Ascending aorta (tissue), 2 donors: ENCODE measurements around the gene LGALS4. TPM values are rescaled to one million over a fixed set of nuclear protein-coding genes. Genes with fewer than 3 reads are reported as not detected.
"Not testable (repeated sequence)": the region's sequence is repeated elsewhere in the genome, so short reads cannot be mapped to it uniquely, and the experiment has no call there.

Source experiments
- DNase-seq, 2 donors: peaks; one replicate each; pipeline ENCODE4 v3.0.0-alpha.2; 2019; ENCODE audit warnings: low spot score in 2 of 2
- H3K27ac ChIP-seq, 2 donors: fragments of 200-600 bp; sonication (generic); one replicate each; pipeline ENCODE4 v1.5.1; 2016 to 2017; ENCODE audit warnings: mild to moderate bottlenecking in 1 of 2
- H3K27me3 ChIP-seq: fragments of 200-600 bp; sonication (generic); one replicate; pipeline ENCODE4 v1.5.1; 2017
- H3K36me3 ChIP-seq, 2 donors: fragments of 200-600 bp; sonication (generic); one replicate each; pipeline ENCODE4 v1.5.1; 2016
- H3K4me1 ChIP-seq, 2 donors: fragments of 200-600 bp; sonication (generic); one replicate each; pipeline ENCODE4 v1.5.1; 2016 to 2017; ENCODE audit warnings: mild to moderate bottlenecking in 1 of 2
- H3K4me3 ChIP-seq, 2 donors: fragments of 200-600 bp; sonication (generic); one replicate each; pipeline ENCODE4 v1.5.1; 2016 to 2017; ENCODE audit warnings: mild to moderate bottlenecking in 1 of 2
- H3K9me3 ChIP-seq, 2 donors: fragments of 200-600 bp; sonication (generic); one replicate each; pipeline ENCODE4 v1.5.1; 2016
- CTCF ChIP-seq, 3 experiments: fragments of 200-600 bp in 2 of 3; fragments of 450-650 bp in 1 of 3; sonication (generic) in 2 of 3; IDR thresholded peaks; one replicate each; pipeline ENCODE4 v1.5.1; 2016 to 2019; ENCODE audit warnings: antibody characterized with exemption in 3 of 3, mild to moderate bottlenecking in 1 of 3, moderate library complexity in 1 of 3
- intact Hi-C: fragments of 100-400 bp; cut with DNase I; formaldehyde crosslinking; loops from one replicate; pipeline ENCODE4 v1.15.1; 2023
- total RNA-seq: library from RNA; depleted of rRNA; stranded (reverse); fragments of >200 nt; gene quantifications from one replicate; pipeline ENCODE4 v1.1.0, GENCODE V29; 2016

Gene LGALS4
- total RNA-seq, 1 donor from 2014 or later = not detected

GRCh38 chr19:38819231-38819920 lies 6.6 kb upstream of the LGALS4 start:
- no peak for TF ChIP-seq CTCF (IDR thresholded peaks at IDR 0.05)
- H3K4me1 ChIP-seq = no peaks in the 10 kb centered on the region
- H3K27ac ChIP-seq = no peak overlapping the region
- no peak for DNase-seq
- H3K9me3 ChIP-seq = no peaks in the 10 kb centered on the region
- H3K4me3 ChIP-seq = no peak overlapping the region
- no peaks in the 10 kb centered on the region for H3K27me3 ChIP-seq
- peaks cover 48 to 66% of the 10 kb centered on the region in 2 donors for H3K36me3 ChIP-seq
- intact Hi-C loops = no loop called here

- Histone ChIP-seq H3K4me1 (no peaks in the 10 kb centered on the region), H3K36me3 (peaks cover 34 to 49% of the 10 kb centered on the region in 2 donors)
Measured at GRCh38 chr19:38817081-38817480, 4.3 kb upstream of the LGALS4 start.

GRCh38 chr19:38816131-38816750 lies 3.5 kb upstream of the LGALS4 start:
- peaks cover 34 to 48% of the 10 kb centered on the region in 2 donors for H3K36me3 ChIP-seq
- H3K4me1 ChIP-seq = no peaks in the 10 kb centered on the region
- H3K4me3 ChIP-seq = no peak overlapping the region
- no peak overlapping the region for H3K27ac ChIP-seq
- TF ChIP-seq CTCF (IDR thresholded peaks at IDR 0.05) = no peak
- H3K9me3 ChIP-seq = no peaks in the 10 kb centered on the region
- intact Hi-C loops = no loop called here
- H3K27me3 ChIP-seq = no peaks in the 10 kb centered on the region
- no peak for DNase-seq

More at GRCh38 chr19:38817081-38817480, 4.3 kb upstream of the LGALS4 start:
- Histone ChIP-seq H3K4me3 (no peak overlapping the region), H3K27me3 (no peaks in the 10 kb centered on the region), H3K27ac (no peak overlapping the region), H3K9me3 (no peaks in the 10 kb centered on the region)
- TF ChIP-seq CTCF (IDR thresholded peaks at IDR 0.05) = no peak
- intact Hi-C loops = no loop called here
- no peak for DNase-seq

- Histone ChIP-seq H3K9me3 (no peaks in the 10 kb centered on the region), H3K27ac (no peak overlapping the region), H3K4me1 (no peaks in the 10 kb centered on the region), H3K36me3 (peaks cover 30 to 39% of the 10 kb centered on the region in 2 donors), H3K27me3 (no peaks in the 10 kb centered on the region), H3K4me3 (no peak overlapping the region)
- intact Hi-C loops = no loop called here
- TF ChIP-seq CTCF (IDR thresholded peaks at IDR 0.05) = no peak
- no peak for DNase-seq
Measured at GRCh38 chr19:38815059-38816001, 2.6 kb upstream of the LGALS4 start.

GRCh38 chr19:38813932-38814331 lies 1.2 kb upstream of the LGALS4 start:
- H3K27me3 ChIP-seq, H3K27ac ChIP-seq, H3K4me1 ChIP-seq, H3K4me3 ChIP-seq, H3K9me3 ChIP-seq, intact Hi-C loops, DNase-seq: not testable (repeated sequence)
- H3K36me3 ChIP-seq = peaks cover 30 to 34% of the 10 kb centered on the region in 2 donors
